K562 (cell line): ENCODE results near the gene UNC5B. TPM values are rescaled to one million over a fixed set of nuclear protein-coding genes. Genes with fewer than 3 reads are reported as not detected.

Experiments used
- ATAC-seq: fragments of 200-7000 bp; cut with Tn5 transposase; 3 replicates; pipeline ENCODE4 v1.9.1; 2020; ENCODE audit warnings: moderate library complexity
- BruUV-seq: library from RNA; stranded (reverse); fragments of 400-500 nt; replicated peaks from 2 replicates; lab custom pipeline; 2021; lab: Mats Ljungman, UMichigan
- CTCF ChIA-PET: fragments of 300-600 bp; formaldehyde crosslinking; extraction: SDS; loops from one replicate; lab custom pipeline; 2021; ENCODE audit warnings: low intra/inter-chr PET ratio; lab: Yijun Ruan, JAX
- POLR2A ChIA-PET: fragments of 300-600, 350-650 bp; sonication (Branson Sonifier 250); formaldehyde crosslinking; extraction: SDS; loops from one replicate; lab custom pipeline; 2021; ENCODE audit warnings: antibody characterized with exemption, inconsistent platforms; lab: Yijun Ruan, JAX
- DNase-seq, 4 experiments: peaks; one replicate each; pipeline versions ENCODE4 v3.0.0 to v3.0.0-alpha.2; 2011 to 2018; ENCODE audit warnings: low spot score in 3 of 4, mixed read lengths in 3 of 4; ENCODE audit errors: extremely low read depth in 1 of 4
- FAIRE-seq: peaks from 2 replicates; lab custom pipeline; 2011; peaks lifted over from hg19 to GRCh38; lab: Jason Lieb, UNC
- H2AFZ ChIP-seq: 2 replicates; pipeline ENCODE4 v1.6.0; 2011; ENCODE audit warnings: low read depth, low read length, control low read depth, inconsistent platforms
- H3K27ac ChIP-seq: fragments of 200-600 bp; 3 replicates; pipeline ENCODE4 v1.8.0; 2011; ENCODE audit warnings: low read depth, mild to moderate bottlenecking, control low read depth, inconsistent platforms, low read length, moderate library complexity, mixed read lengths; ENCODE audit errors: extremely low read depth
- H3K27me3 ChIP-seq, 2 experiments: fragments of 300-600 bp in 1 of 2; 2 replicates in 1 of 2; 3 replicates in 1 of 2; pipeline versions ENCODE4 v1.6.0 to v1.8.0; 2011; ENCODE audit warnings: inconsistent platforms in 2 of 2, low read length in 2 of 2, mild to moderate bottlenecking in 1 of 2, mixed read lengths in 1 of 2, moderate library complexity in 1 of 2; ENCODE audit not compliant: control insufficient read depth in 2 of 2, insufficient read depth in 2 of 2
- H3K36me3 ChIP-seq: fragments of 300-600 bp; 3 replicates; pipeline ENCODE4 v1.8.0; 2011; ENCODE audit warnings: mild to moderate bottlenecking, low read length, inconsistent platforms; ENCODE audit not compliant: control insufficient read depth, insufficient read depth
- H3K4me1 ChIP-seq, 2 experiments: fragments of 200-600 bp in 1 of 2; replicated peaks in 1 of 2; 2 replicates in 1 of 2; 3 replicates in 1 of 2; pipeline versions ENCODE4 v1.5.1 to v1.8.0; 2011; ENCODE audit warnings: inconsistent platforms in 2 of 2, low read length in 2 of 2, mild to moderate bottlenecking in 1 of 2, mixed read lengths in 1 of 2, moderate library complexity in 1 of 2; ENCODE audit not compliant: control insufficient read depth in 2 of 2, insufficient read depth in 2 of 2
- H3K4me2 ChIP-seq: 2 replicates; pipeline ENCODE4 v1.6.1; 2011; ENCODE audit warnings: low read length, control low read depth, inconsistent platforms, mixed read lengths; ENCODE audit not compliant: insufficient read depth
- H3K4me3 ChIP-seq: fragments of 200-600 bp; sonication (generic), shearing (Covaris generic); 2 replicates; pipeline ENCODE4 v1.5.1; 2016; ENCODE audit warnings: control low read depth, inconsistent platforms
- H3K79me2 ChIP-seq: fragments of 200-600 bp; 3 replicates; pipeline ENCODE4 v1.8.0; 2011; ENCODE audit warnings: low read length, inconsistent platforms; ENCODE audit not compliant: control insufficient read depth, insufficient read depth
- H3K9ac ChIP-seq, 2 experiments: 2 replicates each; pipeline versions ENCODE4 v1.6.0 to v1.6.1; 2011; ENCODE audit warnings: low read depth in 2 of 2, low read length in 2 of 2, control low read depth in 1 of 2, inconsistent platforms in 1 of 2, mild to moderate bottlenecking in 1 of 2, mixed read lengths in 1 of 2; ENCODE audit not compliant: insufficient read depth in 1 of 2
- H3K9me1 ChIP-seq: one replicate; pipeline ENCODE4 v1.6.0; 2011; ENCODE audit warnings: inconsistent platforms, mild to moderate bottlenecking, low read length, moderate library complexity; ENCODE audit not compliant: control insufficient read depth, insufficient read depth
- H3K9me3 ChIP-seq: replicated peaks from 2 replicates; pipeline ENCODE4 v1.5.1; 2011; ENCODE audit warnings: low read depth, low read length, inconsistent platforms; ENCODE audit not compliant: control insufficient read depth, insufficient read depth
- H4K20me1 ChIP-seq: replicated peaks from 2 replicates; pipeline ENCODE4 v1.6.1; 2011; ENCODE audit warnings: low read length, inconsistent platforms, mixed read lengths; ENCODE audit not compliant: control insufficient read depth, insufficient read depth
- CREBBP ChIP-seq: IDR thresholded peaks from one replicate; pipeline ENCODE4 v1.6.1; 2012; ENCODE audit warnings: low read depth, mild to moderate bottlenecking, control low read depth, inconsistent platforms, low read length
- in situ Hi-C: fragments of 300-500 bp; cut with MboI; formaldehyde crosslinking; loops from 4 replicates; pipeline ENCODE4 v1.15.0; 2018; ENCODE audit warnings: inconsistent platforms, mixed read lengths
- intact Hi-C: fragments of 100-400 bp; cut with micrococcal nuclease; formaldehyde crosslinking; loops from 2 replicates; pipeline ENCODE4 v1.14.2; 2022
- polyA plus RNA-seq, 8 experiments: library from polyadenylated mRNA; depleted of rRNA in 4 of 8; stranded (reverse) in 5 of 8; unstranded in 3 of 8; fragments of >200 nt; fragmentation: Nextera tagmentation in 2 of 8; fragmentation: Illumina TruSeq in 1 of 8; extraction: Ambion mirVana in 2 of 8; extraction: Trizol in 1 of 8; gene quantifications; 2 replicates each; pipeline versions ENCODE4 v1.2.1 to v1.2.3, GENCODE V29; 2011 to 2014; ENCODE audit warnings: inconsistent platforms in 1 of 8, missing spikeins in 1 of 8
- total RNA-seq, 7 experiments: library from RNA; depleted of rRNA in 6 of 7; stranded (reverse); fragments of >200 nt in 6 of 7; fragmentation: Illumina TruSeq in 2 of 7; extraction: Trizol in 2 of 7; gene quantifications; 2 replicates each; pipeline versions ENCODE4 v1.2.1 to v1.2.3, GENCODE V29; 2011 to 2021; ENCODE audit warnings: low replicate concordance in 1 of 7
- TF ChIP-seq, protein P1 (sequence below), 2 experiments: fragments of 450-650 bp; IDR thresholded peaks; 2 replicates each; pipeline ENCODE4 v1.6.1; 2018; ENCODE audit warnings: mild to moderate bottlenecking in 2 of 2, low read depth in 1 of 2; ENCODE audit not compliant: partially characterized antibody in 2 of 2

The UNC5B gene
- total and polyA plus RNA-seq, 9 of the 15 experiments (the other 6 are each of a cell fraction or from before 2014, with no cell fraction given), result 0.10 to 8.4 (median 2.1) TPM

DNA sequence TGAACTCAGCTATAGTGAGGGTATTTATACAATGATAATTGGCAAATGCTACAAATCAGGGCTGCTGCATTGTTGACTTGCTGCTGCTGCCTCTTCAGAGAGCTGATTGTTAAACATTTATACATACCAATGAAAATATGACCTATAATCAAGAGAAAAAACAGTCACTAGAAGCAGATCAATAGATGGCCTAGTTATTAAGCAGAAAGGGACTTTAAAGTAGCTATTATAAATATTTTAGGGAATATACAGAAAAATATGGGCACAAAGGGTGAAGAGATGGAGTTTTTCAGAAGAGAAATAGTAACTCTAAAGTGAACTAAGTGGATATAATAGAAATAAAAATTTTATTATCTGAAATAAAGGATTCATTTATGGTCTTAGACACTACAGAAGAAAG is 14.4 kb upstream of the UNC5B start:
- POLR2A ChIA-PET, result no interaction called here
- no peak overlapping the region for H3K9ac ChIP-seq

More for the DNA sequence above, 14.4 kb upstream of the UNC5B start:
- H3K9me1 ChIP-seq, result no peaks in the 10 kb centered on the region
- FAIRE-seq, result no peak
- H3K36me3 ChIP-seq, result no peaks in the 10 kb centered on the region
- BruUV-seq, result no TSS peak
- intact Hi-C loops, result no loop called here
- no peak overlapping the region for H3K4me3 ChIP-seq
- no peaks in the 10 kb centered on the region for H3K9me3 ChIP-seq
- no peak overlapping the region for H2AFZ ChIP-seq
- no peaks in the 10 kb centered on the region for H3K4me1 ChIP-seq
- H3K27ac ChIP-seq, result no peak overlapping the region
- CTCF ChIA-PET, result no interaction called here
- TF ChIP-seq, protein P1, sequence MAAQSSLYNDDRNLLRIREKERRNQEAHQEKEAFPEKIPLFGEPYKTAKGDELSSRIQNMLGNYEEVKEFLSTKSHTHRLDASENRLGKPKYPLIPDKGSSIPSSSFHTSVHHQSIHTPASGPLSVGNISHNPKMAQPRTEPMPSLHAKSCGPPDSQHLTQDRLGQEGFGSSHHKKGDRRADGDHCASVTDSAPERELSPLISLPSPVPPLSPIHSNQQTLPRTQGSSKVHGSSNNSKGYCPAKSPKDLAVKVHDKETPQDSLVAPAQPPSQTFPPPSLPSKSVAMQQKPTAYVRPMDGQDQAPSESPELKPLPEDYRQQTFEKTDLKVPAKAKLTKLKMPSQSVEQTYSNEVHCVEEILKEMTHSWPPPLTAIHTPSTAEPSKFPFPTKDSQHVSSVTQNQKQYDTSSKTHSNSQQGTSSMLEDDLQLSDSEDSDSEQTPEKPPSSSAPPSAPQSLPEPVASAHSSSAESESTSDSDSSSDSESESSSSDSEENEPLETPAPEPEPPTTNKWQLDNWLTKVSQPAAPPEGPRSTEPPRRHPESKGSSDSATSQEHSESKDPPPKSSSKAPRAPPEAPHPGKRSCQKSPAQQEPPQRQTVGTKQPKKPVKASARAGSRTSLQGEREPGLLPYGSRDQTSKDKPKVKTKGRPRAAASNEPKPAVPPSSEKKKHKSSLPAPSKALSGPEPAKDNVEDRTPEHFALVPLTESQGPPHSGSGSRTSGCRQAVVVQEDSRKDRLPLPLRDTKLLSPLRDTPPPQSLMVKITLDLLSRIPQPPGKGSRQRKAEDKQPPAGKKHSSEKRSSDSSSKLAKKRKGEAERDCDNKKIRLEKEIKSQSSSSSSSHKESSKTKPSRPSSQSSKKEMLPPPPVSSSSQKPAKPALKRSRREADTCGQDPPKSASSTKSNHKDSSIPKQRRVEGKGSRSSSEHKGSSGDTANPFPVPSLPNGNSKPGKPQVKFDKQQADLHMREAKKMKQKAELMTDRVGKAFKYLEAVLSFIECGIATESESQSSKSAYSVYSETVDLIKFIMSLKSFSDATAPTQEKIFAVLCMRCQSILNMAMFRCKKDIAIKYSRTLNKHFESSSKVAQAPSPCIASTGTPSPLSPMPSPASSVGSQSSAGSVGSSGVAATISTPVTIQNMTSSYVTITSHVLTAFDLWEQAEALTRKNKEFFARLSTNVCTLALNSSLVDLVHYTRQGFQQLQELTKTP (IDR thresholded peaks at IDR 0.05; ENCODE audit: low read depth in 1 of 2, partially characterized antibody in 2 of 2), result peak in 1 of 2 experiments; percentile 97
- no peak for TF ChIP-seq CREBBP
- TF ChIP-seq, all 486 proteins: peak for 1
- no peak for DNase-seq
- Histone ChIP-seq H4K20me1 (no peaks in the 10 kb centered on the region), H3K4me2 (no peak overlapping the region), H3K27me3 (peaks cover 2 to 25% of the 10 kb centered on the region in 2 experiments; a peak in 3 of 5 replicates), H3K79me2 (no peaks in the 10 kb centered on the region)
- no peak for ATAC-seq
- in situ Hi-C loops, result no loop called here
